Effector CD8-positive, alpha-beta T cell (primary cell): Measurements from ENCODE around the gene LEFTY1.
"Not testable (repeated sequence)": the region's sequence is repeated elsewhere in the genome, so short reads cannot be mapped to it uniquely, and the experiment has no call there.

ENCODE experiments used
- DNase-seq: peaks from one replicate; lab custom pipeline; 2025; lab: John Stamatoyannopoulos, UW

The LEFTY1 gene

DNA sequence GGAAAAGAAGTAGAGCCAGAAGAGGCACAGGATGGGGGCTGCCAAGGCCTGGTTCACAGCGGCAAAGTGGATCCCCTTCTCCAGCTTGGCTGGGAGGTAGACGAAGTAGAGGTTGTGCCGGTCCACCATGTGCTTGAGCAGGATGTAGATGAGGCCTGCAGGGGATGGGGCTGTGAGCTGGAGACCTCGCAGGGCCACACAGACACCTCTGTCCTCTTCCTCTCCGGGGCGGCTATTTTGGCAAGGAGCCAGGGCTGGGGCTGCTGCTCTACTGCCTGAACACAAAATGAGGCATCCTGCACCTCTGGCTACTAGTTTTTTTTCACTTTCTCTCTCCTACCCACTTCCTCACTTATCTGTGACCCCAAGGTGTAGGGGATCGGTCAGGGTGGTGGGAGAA, 39.0 kb downstream of the LEFTY1 start:
- DNase-seq, result peak; percentile 37

GRCh38 chr1:225848030-225848955, 40.7 kb downstream of the LEFTY1 start:
- DNase-seq, result peak; percentile 9

- DNase-seq, result no peak
These were observed 41.3 kb downstream of the LEFTY1 start for GRCh38 chr1:225847610-225848009.

- DNase-seq, result no peak
These were observed 42.3 kb downstream of the LEFTY1 start for GRCh38 chr1:225846331-225847310.

GRCh38 chr1:225845571-225846259, 43.2 kb downstream of the LEFTY1 start:
- no peak for DNase-seq

DNA sequence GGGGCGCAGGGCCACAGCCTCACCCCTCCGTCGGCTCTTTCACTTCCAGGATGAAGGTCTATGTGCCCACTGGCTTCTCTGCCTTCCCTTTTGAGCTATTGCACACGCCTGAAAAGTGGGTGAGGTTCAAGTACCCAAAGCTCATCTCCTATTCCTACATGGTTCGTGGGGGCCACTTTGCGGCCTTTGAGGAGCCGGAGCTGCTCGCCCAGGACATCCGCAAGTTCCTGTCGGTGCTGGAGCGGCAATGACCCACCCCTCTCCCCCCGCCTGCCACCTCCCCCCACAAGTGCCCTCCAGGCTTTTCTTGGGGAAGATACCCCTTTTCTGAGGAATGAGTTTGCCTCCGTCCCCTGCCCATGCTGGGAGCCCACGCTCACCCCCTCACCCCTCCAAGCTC, 43.8 kb downstream of the LEFTY1 start:
- DNase-seq, result no peak

GRCh38 chr1:225844236-225845061, 44.5 kb downstream of the LEFTY1 start:
- no peak for DNase-seq

DNA sequence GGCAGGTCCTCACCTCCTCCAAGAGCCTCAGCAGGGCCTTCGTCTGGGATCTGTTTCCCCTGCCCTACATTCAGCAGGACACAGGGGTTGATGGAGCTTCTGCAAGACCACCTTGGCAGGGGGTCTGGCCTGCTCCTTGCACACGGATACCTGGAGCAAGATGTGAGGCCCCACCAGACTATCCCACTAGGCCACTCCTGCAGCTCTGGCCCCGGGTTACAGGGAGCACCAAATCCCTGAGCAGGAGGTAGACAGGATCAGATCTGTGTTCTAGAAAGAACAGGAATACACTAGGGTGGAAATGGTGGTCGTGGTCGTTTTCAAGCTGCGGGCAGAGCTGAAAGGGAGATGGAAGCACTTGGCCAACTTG, 45.5 kb downstream of the LEFTY1 start:
- no peak for DNase-seq

DNA sequence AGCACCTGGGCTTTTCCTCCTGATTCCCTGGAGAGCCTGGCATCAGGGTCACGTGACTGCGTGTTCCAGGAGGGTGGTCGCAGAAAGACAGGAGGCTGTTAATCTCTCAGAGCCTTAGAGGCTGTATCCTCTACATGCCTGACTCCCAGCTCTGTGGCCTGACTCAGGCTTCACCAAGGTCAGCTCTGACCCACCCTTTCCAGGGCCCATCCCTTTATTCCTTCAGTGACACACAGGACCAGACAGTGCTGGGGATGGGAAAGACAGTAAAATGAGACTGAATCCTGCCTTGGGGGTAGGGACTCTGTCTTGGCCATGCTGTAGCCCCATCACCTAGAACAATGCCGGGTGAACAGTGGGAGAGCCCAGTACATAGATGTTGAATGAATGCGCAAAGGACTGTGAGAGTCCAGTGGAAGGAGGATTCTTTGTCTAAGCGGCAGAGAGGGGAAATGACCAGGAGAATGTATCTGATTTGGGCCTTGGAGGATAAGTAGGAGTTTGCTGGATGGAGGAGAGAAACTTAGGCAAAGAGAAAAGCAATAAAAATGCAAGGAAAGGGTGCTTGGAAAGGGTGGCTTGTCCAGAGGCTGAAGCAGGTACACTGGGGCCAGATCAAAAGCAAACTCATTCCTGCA, 46.0 kb downstream of the LEFTY1 start:
- DNase-seq, result no peak

- DNase-seq, result no peak
These were observed 46.9 kb downstream of the LEFTY1 start for GRCh38 chr1:225842074-225842473.

- no peak for DNase-seq
These were observed 48.2 kb downstream of the LEFTY1 start for GRCh38 chr1:225840713-225841112.

DNA sequence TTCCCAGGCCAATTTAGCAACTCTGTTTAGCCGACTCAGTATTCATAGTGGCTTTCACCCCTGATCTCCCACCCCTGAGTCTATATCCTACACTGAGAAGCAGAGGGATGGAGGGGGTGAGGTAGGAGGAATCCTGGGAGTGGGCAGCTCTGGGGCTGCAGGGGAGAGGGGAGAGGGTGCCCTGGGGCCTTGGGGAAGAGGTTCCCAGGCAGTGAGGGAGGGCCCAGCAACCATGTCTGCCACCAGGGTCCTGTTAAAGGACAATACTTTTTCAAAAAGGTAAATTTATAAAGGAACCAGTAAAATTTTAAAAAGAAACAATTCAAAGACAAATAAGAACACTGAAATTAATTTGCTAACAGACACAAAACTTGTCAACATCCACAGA, 48.7 kb downstream of the LEFTY1 start:
- DNase-seq, result no peak

- no peak for DNase-seq
These were observed 50.2 kb downstream of the LEFTY1 start for GRCh38 chr1:225838793-225839192.

DNA sequence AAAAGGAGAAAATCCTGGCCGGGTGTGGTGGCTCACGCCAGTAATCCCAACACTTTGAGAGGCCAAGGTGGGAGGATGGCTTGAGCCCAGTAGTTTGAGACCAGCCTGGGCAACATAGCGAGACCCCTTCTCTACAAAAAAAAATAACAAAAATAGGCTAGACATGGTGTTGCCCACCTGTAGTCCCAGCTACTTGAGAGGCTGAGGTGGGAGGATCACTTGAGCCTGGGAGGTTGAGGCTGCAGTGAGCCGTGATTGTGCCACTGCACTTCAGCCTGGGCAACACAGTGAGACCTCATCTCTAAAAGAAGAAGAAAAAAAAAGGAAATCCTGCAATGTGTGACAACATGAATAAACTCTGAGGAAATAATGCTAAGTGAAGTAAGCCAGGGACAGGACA, 52.6 kb downstream of the LEFTY1 start:
- DNase-seq, result not testable (repeated sequence)
